Stimulated activated naive CD4-positive, alpha-beta T cell (primary cell): ENCODE measurements around the gene SPPL2B.
"Not testable (repeated sequence)": the region's sequence is repeated elsewhere in the genome, so short reads cannot be mapped to it uniquely, and the experiment has no call there.

Experiments
- DNase-seq, 6 experiments: peaks; one replicate each; lab custom pipeline; 2025; lab: John Stamatoyannopoulos, UW

SPPL2B gene

DNA sequence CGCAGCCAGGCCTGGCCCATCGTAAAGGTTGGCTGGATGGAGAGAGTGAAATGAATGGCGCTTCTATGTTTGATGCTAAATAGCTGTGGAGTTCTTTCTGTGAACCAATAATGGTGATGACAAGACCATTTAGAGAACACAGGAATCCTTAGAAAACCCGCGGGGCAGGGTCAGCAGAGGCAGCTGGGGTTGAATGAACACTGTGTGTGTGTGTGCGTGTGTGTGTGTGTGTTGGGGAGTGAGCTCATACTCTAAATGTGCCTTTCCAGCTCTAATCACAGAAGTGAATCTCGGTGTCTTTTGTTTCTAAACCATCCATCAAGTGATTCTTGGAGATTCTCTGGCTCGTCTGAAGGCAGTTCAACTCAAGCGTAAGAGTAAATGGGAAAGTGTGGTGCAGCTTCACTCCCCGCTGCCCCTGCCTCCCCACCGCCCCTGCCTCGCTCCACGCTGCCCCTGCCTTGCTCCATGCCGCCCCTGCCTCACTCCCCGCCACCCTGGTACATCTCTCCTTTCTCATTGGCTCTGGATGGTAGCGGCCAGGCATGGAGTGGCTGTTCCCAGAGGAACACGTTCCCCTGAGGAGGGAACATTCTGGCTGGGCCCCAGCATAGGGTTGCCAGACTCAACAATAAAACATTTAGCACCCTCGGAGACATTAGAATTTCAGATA, 52.8 kb downstream of the SPPL2B start:
- no peak for DNase-seq

GRCh38 chr19:2382530-2383222, 54.2 kb downstream of the SPPL2B start:
- DNase-seq = no peak

GRCh38 chr19:2385053-2385721, 56.7 kb downstream of the SPPL2B start:
- DNase-seq = peak in 2 of 6 experiments; percentile 6 to 30

DNA sequence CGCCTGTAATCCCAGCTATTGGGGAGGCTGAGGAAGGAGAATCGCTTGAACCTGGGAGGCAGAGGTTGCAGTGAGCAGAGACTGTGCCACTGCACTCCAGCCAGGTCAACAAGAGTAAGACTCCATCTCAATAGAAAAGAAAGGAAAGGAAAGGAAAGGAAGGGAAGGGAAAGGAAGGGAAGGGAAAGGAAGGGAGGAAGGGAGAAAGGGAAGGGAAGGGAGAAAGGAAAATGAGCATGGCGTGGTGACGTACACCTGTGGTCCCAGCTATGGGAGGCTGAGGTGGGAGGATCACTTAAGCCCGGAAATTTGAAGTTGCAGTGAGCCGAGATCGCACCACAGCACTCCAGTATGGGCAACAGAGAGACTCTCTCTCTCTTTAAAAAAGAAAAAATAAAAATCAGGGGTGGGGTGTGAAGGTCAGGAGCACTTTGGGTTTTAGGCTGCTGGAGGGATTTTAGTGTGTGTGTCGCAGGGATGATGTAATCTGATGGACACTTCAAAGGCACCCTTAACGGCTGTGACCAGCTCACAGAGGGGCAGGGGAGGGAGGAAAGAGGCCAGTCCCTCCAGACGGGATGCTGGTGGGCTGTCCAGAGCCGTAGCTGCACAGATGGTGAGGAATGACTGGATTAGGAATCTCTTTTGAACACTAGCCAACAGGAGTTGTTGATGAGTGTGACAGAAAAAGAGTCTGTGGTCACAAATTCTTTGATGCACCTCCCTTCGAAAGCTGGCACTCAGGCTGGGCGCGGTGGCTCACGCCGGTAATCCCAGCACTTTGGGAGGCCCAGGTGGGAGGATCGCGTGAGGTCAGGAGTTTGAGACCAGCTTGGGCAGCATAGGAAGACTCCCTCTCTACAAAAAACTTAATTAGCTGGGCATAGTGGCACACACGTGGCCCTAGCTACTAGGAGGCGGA, 59.1 kb downstream of the SPPL2B start:
- no peak for DNase-seq

GRCh38 chr19:2389594-2389993, 61.1 kb downstream of the SPPL2B start:
- DNase-seq = no peak

DNA sequence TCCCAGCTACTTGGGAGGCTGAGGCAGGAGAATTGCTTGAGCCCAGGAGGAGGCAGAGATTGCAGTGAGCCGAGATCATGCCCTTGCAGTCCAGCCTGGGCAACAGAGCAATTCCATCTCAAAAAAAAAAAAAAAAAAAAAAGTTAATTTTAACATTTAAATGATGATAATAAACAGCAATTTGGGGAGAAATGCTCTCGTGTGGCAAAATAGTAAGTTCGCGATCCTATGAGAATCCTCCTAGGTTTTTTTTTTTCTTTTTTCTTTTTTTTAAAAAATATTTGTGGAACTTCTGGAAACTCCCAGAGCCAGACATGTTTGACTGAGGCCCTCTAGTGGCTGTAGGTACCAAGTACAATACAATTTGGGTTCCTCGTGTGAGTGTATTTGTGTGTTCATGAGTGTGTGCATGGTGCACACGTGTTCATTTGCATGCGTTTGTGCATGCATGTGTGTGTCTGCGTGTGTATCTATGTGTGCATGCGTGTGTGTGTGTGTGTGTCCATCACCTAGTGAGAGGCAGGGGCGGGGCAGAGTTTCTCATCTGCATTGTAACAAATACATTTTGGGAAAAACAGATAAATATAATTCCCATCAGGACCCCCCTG, 62.7 kb downstream of the SPPL2B start:
- peak in 4 of 6 experiments; percentile 19 to 57 (median 38) for DNase-seq

DNA sequence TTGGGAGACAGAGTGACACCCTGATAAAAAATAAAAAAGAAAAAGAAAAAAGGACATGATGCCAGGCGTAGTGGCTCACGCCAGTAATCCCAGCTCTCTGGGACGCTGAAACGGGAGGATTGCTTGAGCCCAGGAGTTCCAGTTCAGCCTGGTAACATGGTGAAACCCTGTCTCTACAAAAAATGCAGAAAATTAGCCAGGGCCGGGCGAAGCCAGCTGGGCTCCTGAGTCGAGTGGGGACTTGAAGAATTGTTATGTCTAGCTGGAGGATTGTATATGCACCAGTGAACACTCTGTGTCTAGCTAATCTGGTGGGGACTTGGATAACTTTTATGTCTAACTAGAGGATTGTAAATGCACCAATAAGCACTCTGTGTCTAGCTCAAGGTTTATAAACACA, 63.9 kb downstream of the SPPL2B start:
- DNase-seq = no peak

GRCh38 chr19:2392899-2393298, 64.4 kb downstream of the SPPL2B start:
- not testable (repeated sequence) for DNase-seq

GRCh38 chr19:2394054-2394441, 65.6 kb downstream of the SPPL2B start:
- no peak for DNase-seq

- peak in 1 of 6 experiments; percentile 18 for DNase-seq
Observed at GRCh38 chr19:2394442-2395292, 66.2 kb downstream of the SPPL2B start.

DNA sequence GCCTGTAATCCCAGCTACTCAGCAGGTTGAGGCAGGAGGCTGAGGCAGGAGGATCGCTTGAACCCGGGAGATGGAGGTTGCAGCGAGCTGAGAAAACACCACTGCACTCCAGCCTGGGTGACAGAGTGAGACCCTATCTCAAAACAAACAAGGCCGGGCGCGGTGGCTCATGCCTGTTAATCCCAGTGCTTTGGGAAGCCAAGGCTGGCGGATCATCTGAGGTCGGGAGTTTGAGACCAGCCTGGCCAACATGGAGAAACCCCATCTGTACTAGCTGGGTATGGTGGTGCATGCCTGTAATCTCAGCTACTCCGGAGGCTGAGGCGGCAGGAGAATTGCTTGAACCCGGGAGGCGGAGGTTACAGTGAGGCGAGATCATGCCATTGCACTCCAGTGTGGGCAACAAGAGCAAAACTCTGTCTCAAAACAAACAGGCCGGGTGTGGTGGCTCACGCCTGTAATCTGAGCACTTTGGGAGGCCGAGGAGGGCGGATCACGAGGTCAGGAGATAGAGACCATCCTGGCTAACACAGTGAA, 66.9 kb downstream of the SPPL2B start:
- not testable (repeated sequence) for DNase-seq

DNA sequence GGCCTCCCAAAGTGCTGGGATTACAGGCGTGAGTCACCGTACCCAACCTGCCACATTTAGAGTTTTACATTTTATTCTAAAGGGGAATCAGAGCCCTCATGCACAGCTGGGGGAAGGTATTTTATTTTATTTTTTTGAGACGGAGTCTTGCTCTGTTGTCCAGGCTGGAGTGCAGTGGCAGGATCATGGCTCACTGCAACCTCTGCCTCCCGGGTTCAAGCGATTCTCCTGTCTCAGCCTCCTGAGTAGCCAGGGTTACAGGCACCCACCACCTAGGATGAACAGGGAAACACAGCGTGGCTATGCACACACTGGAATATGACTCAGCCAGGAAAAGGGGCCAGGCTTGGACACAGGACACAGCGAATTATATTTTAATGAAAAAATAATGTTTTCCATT, 68.7 kb downstream of the SPPL2B start:
- DNase-seq = not testable (repeated sequence)

- no peak for DNase-seq
Observed at GRCh38 chr19:2398735-2399305, 70.3 kb downstream of the SPPL2B start.

DNA sequence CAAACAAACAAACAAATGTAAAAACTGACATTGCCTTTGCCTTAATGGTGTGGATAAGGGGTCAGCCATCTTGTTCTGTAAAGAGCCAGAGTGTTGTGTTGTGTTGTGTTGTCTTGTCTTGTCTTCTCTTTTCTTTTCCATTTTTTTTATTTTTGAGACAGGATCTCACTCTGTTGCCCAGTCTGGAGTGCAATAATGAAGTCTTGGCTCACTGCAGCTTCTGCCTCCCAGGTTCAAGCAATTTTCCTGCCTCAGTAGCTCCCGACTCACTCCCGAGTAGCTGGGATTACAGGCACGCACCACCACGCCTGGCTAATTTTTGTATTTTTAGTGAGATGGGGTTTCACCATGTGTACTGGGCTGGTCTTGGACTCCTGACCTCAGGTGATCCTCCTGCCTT, 71.1 kb downstream of the SPPL2B start:
- DNase-seq = no peak
